Ureter (tissue), 1 donor: ENCODE measurements around the gene MSI1. TPM values are rescaled to one million over a fixed set of nuclear protein-coding genes. Genes with fewer than 3 reads are reported as not detected.

Source experiments
- DNase-seq: peaks from one replicate; pipeline ENCODE4 v3.0.0-alpha.2; 2020; ENCODE audit warnings: low spot score
- total RNA-seq: library from RNA; stranded (reverse); gene quantifications from one replicate; pipeline ENCODE4 v1.2.4, GENCODE V29; 2023
- donor health status: DM: yes; HTN: yes; CAD: no.

MSI1 gene
- total RNA-seq, 1 donor from 2014 or later = 1.4 TPM

- DNase-seq = no peak
These were observed 44.0 kb downstream of the MSI1 start for GRCh38 chr12:120324841-120325417.

GRCh38 chr12:120323772-120324171 lies 45.2 kb downstream of the MSI1 start:
- DNase-seq = no peak

GRCh38 chr12:120321382-120322202 lies 47.4 kb downstream of the MSI1 start:
- no peak for DNase-seq

GRCh38 chr12:120317224-120318105 lies 51.5 kb downstream of the MSI1 start:
- DNase-seq = peak; percentile 99

- no peak for DNase-seq
These were observed 52.2 kb downstream of the MSI1 start for GRCh38 chr12:120316798-120317223.

- DNase-seq = no peak
These were observed 54.7 kb downstream of the MSI1 start for GRCh38 chr12:120314220-120314619.

- peak; percentile 88 for DNase-seq
These were observed 66.8 kb downstream of the MSI1 start, which contains the start of gene SIRT4 for GRCh38 chr12:120301962-120302815. Gene SIRT4, plus strand, starts transcription at chr12:120302321. Its CDS starts 1,241 bp downstream, at chr12:120303562.

- DNase-seq = peak; percentile 83
These were observed 76.1 kb downstream of the MSI1 start, which contains the start of gene RNU4-1 for GRCh38 chr12:120292661-120293531. Gene RNU4-1, minus strand, starts transcription at chr12:120293237.

- no peak for DNase-seq
These were observed 76.6 kb downstream of the MSI1 start for GRCh38 chr12:120292411-120292660.

Other genes starting within 250 kb of the MSI1 start
- 114 TPM for gene GCN1, start 174.4 kb downstream of the MSI1 start, total RNA-seq
- 2,124 TPM for gene RPLP0, start 168.1 kb downstream of the MSI1 start, total RNA-seq
- gene PXN, start 103.4 kb downstream of the MSI1 start, total RNA-seq = 166 TPM
- gene RNU4-2, start 77.3 kb downstream of the MSI1 start, total RNA-seq = 8,888 TPM
- gene RNU4-1, start 75.9 kb downstream of the MSI1 start, total RNA-seq = 1,538 TPM
- not detected for gene SIRT4, start 66.8 kb downstream of the MSI1 start, total RNA-seq
- gene PLA2G1B, start 41.4 kb downstream of the MSI1 start, total RNA-seq = not detected
- gene COX6A1, start 68.9 kb upstream of the MSI1 start, total RNA-seq = 321 TPM
- gene TRIAP1, start 77.2 kb upstream of the MSI1 start, total RNA-seq = 15.8 TPM
- gene GATC, start 77.3 kb upstream of the MSI1 start, total RNA-seq = 22.5 TPM
- 155 TPM for gene SRSF9, start 100.6 kb upstream of the MSI1 start, total RNA-seq
- 313 TPM for gene DYNLL1, start 126.9 kb upstream of the MSI1 start, total RNA-seq
- gene COQ5, start 160.0 kb upstream of the MSI1 start, total RNA-seq = 28.8 TPM
- 236 TPM for gene RNF10, start 165.2 kb upstream of the MSI1 start, total RNA-seq
- gene POP5, start 212.2 kb upstream of the MSI1 start, total RNA-seq = 54.6 TPM